IPS-18c (cell line): ENCODE results near the gene KLHDC10.
"Not testable (repeated sequence)": the region's sequence is repeated elsewhere in the genome, so short reads cannot be mapped to it uniquely, and the experiment has no call there.

ENCODE experiments used
- H3K4me3 ChIP-seq: 2 replicates; pipeline ENCODE4 v1.7.0; 2013; ENCODE audit warnings: low read depth, mild to moderate bottlenecking, low read length, moderate library complexity; ENCODE audit not compliant: insufficient read depth
- H3K9me3 ChIP-seq: one replicate; pipeline ENCODE4 v1.6.1; 2013; ENCODE audit warnings: mild to moderate bottlenecking, low read length, moderate library complexity; ENCODE audit not compliant: control insufficient read depth, insufficient read depth

The KLHDC10 gene

GRCh38 chr7:130144312-130145171 is 74.2 kb downstream of the KLHDC10 start:
- H3K4me3 ChIP-seq, result no peak overlapping the region
- no peaks in the 10 kb centered on the region for H3K9me3 ChIP-seq

GRCh38 chr7:130145424-130146100 is 75.2 kb downstream of the KLHDC10 start:
- no peaks in the 10 kb centered on the region for H3K9me3 ChIP-seq

GRCh38 chr7:130146142-130146541 is 75.8 kb downstream of the KLHDC10 start:
- H3K4me3 ChIP-seq, H3K9me3 ChIP-seq: not testable (repeated sequence)

More at GRCh38 chr7:130145424-130146100, 75.2 kb downstream of the KLHDC10 start:
- no peak overlapping the region for H3K4me3 ChIP-seq

GRCh38 chr7:130146693-130147405 is 76.5 kb downstream of the KLHDC10 start:
- H3K9me3 ChIP-seq, result no peaks in the 10 kb centered on the region
- no peak overlapping the region for H3K4me3 ChIP-seq

- no peak overlapping the region for H3K4me3 ChIP-seq
Observed at GRCh38 chr7:130147710-130148325, 77.5 kb downstream of the KLHDC10 start.

GRCh38 chr7:130148561-130148960 is 78.2 kb downstream of the KLHDC10 start:
- Histone ChIP-seq H3K4me3 (no peak overlapping the region), H3K9me3 (no peaks in the 10 kb centered on the region)

More at GRCh38 chr7:130147710-130148325, 77.5 kb downstream of the KLHDC10 start:
- H3K9me3 ChIP-seq, result no peaks in the 10 kb centered on the region

GRCh38 chr7:130149281-130150139 is 79.2 kb downstream of the KLHDC10 start:
- Histone ChIP-seq H3K4me3 (no peak overlapping the region), H3K9me3 (no peaks in the 10 kb centered on the region)

GRCh38 chr7:130150587-130150986 is 80.3 kb downstream of the KLHDC10 start:
- Histone ChIP-seq H3K9me3 (no peaks in the 10 kb centered on the region), H3K4me3 (no peak overlapping the region)

- Histone ChIP-seq H3K9me3 (no peaks in the 10 kb centered on the region), H3K4me3 (no peak overlapping the region)
Observed at GRCh38 chr7:130151591-130152492, 81.5 kb downstream of the KLHDC10 start.

GRCh38 chr7:130152493-130153210 is 82.3 kb downstream of the KLHDC10 start:
- H3K9me3 ChIP-seq, result no peaks in the 10 kb centered on the region
- no peak overlapping the region for H3K4me3 ChIP-seq

GRCh38 chr7:130153211-130153908 is 83.0 kb downstream of the KLHDC10 start:
- Histone ChIP-seq H3K9me3 (no peaks in the 10 kb centered on the region), H3K4me3 (no peak overlapping the region)

- H3K4me3 ChIP-seq, result no peak overlapping the region
Observed at GRCh38 chr7:130154131-130154500, 83.8 kb downstream of the KLHDC10 start.

GRCh38 chr7:130154501-130155317 is 84.4 kb downstream of the KLHDC10 start:
- no peak overlapping the region for H3K4me3 ChIP-seq
- no peaks in the 10 kb centered on the region for H3K9me3 ChIP-seq

More at GRCh38 chr7:130154131-130154500, 83.8 kb downstream of the KLHDC10 start:
- H3K9me3 ChIP-seq, result no peaks in the 10 kb centered on the region

GRCh38 chr7:130156140-130156539 is 85.8 kb downstream of the KLHDC10 start:
- no peak overlapping the region for H3K4me3 ChIP-seq

More at GRCh38 chr7:130156140-130156539, 85.8 kb downstream of the KLHDC10 start:
- H3K9me3 ChIP-seq, result no peaks in the 10 kb centered on the region
